ENCODE data around the gene CD300LG. TPM values are rescaled to one million over a fixed set of nuclear protein-coding genes. Genes with fewer than 3 reads are reported as not detected.
"Not testable (repeated sequence)": the region's sequence is repeated elsewhere in the genome, so short reads cannot be mapped to it uniquely, and the experiment has no call there.

The CD300LG gene
- total RNA-seq, 1 experiment from 2014 or later = not detected

DNA sequence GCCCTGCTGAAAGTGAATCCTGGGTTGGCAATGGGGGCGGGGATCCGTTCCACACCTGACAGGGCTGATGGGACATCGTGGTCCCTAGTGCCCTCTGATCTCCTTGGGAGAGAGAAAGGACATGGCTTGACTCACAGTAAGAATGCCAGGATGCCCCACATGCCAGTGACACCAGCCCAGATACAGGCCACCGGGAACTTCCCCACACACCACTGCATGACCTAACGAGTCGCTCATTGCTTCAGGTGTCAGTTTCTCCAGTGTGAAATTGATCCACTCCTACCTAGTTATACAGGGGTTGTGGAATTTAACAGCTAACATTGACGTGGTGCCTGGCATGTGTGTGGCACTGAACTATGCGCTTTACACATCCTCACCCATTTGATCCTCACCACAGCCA lies 7.5 kb downstream of the CD300LG start:
- no peak for DNase-seq (ENCODE audit: low spot score)

DNA sequence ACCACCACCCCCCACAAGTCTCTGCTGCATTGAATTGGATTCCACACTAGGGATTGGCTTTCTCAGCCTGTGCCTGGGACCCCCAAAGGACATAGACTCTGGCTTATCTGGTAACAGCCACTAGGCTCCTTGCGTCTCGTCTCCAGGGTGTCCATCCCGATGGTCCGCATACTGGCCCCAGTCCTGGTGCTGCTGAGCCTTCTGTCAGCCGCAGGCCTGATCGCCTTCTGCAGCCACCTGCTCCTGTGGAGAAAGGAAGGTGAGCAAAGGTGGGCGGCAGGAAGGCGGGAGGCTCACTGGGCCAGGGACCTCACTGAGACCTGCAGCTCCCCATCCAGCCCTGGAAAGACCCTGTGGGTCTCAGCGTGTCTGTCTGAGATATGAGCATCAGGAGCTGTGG lies 8.1 kb downstream of the CD300LG start:
- no peak for DNase-seq (ENCODE audit: low spot score)

DNA sequence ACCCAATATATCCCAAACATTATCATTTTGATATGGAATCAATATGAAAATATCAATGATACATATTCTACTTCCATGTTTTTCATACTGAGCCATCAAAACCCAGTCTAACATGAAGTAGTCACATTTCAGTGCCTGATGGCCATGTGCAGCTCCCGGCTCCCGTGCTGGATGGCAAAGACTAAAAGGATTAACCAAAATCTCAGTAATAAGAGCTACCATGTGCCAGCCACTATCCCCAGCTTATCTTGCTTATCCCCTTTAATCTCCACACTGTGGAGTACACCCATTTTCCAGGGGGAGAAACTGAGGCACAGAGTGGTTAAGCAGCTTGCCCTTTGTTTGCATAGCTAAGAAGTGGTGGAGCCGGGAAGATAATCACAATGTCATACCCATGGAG lies 9.2 kb downstream of the CD300LG start:
- DNase-seq (ENCODE audit: low spot score) = no peak

DNA sequence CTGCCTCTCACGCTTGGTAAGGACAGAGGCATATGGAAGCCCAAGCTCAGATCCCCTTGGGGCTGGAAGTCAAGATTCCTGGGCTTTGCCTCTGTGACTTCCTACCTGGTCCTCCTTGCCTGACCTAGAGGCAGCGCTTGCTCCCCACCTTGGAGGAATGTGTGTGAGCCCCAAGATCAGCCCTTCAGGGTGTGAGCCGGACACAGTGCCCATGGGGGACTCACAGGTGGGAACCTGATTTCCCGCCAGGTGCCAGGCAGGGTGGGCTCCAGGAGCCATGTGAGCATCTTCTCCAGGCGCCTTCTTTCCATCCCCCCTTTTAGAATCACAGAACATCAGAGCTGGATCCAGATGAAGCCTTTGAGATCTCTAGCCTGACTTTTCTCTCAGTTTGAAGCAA lies 10.2 kb downstream of the CD300LG start:
- no peak for DNase-seq (ENCODE audit: low spot score)

DNA sequence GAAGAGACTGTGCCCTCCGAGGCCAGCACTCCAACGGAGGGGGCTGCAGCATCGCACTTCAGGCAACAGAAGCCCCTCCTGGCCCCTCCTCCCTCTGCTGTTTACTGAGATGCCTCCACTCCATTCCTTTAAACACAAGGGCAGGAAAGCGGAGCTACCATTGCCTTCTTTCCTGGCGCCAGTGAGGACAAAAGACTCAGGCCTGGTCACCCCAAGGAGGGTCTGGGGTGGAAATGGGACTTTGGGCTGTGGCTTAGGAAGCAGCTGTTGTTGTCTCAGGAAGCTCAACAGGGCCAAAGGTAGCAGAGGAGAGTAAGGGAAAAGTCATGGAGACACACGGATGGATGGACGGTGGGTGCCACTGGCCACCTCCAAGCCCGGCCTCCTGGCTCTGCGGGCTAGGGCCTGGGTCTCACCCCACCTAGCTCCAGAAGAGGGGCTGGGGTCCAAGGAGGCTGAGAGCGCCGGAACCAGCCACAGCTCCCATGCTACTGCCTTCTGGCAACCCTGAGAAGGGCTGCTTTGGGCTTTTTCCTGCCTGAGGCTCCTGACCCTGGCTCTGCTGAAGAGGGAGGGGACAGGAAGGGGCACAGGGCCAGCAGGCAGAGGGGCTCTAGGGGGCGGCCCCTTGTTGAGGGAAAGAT lies 11.1 kb downstream of the CD300LG start:
- no peak for DNase-seq (ENCODE audit: low spot score)

DNA sequence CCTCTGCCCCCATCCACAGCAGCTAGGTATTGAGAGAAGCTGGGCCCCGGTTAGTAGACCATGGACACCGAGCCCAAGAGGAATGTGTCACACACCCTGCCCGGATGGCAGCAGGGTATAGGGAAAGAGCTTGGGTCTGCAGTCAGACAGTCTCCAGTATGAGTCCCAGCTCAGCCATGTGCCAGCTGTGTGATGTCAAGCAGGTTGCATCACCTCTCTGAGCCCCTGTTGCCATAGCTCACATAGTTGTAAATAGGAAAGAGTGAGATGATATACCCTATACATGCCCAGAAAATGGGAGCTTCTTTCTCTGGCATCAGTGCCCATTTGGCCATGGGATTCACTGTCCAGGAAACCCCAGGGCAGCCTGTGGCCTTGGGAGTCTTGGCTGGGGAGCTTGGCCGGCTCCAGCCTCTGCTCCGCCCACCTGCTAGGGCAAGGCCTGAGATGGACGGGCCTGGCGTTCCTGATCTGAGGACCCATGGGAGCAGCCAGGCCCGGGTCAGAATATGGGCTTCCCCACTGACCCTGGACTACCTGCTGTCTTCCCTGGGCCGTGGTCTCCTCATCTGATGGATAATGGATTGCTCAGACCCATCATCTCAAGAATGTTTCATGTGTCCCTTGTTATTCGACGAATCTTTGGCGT lies 13.2 kb downstream of the CD300LG start:
- no peak for DNase-seq (ENCODE audit: low spot score)

DNA sequence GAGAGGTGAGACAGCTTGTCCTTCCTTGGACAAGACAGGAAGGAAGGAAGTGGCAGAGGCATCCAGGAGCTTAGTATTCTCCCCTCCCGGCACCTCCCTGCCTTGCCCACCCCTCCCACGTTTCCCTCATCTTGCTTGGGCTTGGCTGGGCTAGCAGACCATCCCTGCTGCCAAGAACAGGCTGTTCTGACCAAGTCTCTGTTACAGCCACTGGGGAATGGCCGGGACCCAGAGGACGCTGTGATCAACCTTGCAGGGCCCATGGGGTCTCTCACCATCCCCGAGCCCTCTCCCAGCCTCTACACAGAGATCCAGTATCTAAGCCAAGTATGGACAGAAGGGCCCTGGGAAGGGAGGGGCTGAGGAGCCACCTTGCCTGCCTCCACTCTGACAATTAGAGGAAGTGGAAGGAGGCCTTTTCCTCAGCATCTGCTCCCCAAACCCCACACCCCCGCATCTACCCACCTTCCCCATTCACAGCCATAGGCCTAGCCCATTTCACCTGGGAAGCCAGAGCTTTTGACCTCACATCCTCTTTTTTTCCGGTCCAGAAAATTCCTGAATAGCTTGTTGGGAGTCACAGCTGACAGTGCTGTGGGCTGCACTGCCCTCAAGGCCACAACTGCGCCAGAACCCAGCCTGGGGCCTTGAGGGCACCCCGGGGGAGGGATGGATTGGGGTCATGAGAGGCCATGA lies 14.1 kb downstream of the CD300LG start:
- no peak for DNase-seq (ENCODE audit: low spot score)

DNA sequence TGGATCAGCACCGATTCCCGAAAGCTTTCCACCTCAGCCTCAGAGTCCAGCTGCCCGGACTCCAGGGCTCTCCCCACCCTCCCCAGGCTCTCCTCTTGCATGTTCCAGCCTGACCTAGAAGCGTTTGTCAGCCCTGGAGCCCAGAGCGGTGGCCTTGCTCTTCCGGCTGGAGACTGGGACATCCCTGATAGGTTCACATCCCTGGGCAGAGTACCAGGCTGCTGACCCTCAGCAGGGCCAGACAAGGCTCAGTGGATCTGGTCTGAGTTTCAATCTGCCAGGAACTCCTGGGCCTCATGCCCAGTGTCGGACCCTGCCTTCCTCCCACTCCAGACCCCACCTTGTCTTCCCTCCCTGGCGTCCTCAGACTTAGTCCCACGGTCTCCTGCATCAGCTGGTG lies 15.0 kb downstream of the CD300LG start:
- DNase-seq (ENCODE audit: low spot score) = no peak

DNA sequence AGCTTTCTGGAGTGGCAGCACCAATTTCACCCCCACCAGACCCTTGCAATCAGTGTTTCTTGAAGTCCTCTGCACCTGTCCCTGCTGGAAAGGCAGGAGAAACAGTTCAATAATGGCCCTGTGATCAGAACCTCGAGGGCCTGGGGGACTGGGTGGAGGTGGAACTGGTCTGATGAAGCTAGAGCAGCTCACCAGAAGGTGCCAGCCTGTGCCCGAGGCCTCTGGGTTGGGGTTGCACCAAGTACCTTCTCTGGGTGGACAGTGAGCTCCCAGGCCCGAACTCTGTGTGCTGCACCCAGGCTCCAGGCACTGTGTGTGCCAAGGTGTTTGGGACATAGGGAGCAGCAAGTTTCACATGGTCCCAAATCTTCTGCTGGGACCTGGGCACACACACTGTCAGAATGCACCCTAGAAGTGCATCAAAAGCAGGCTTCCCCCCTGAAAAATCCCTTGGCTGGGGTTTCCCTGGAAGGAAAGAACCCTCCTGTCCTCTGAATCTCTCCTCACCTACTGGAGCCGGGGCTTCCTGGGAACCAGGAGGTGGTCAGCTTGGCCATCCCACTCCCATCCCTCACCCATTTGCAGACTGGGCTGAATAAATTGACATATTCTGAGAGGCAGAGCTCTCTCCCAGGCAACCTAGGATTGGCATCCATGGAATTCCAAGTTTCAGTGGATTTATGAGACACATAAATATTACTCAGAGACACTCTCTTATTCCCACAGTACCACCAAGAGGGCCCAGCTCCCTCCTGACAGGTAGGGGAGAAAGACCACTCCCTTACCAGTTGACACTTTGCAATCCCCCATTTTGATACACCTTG lies 17.4 kb downstream of the CD300LG start:
- DNase-seq (ENCODE audit: low spot score) = no peak

DNA sequence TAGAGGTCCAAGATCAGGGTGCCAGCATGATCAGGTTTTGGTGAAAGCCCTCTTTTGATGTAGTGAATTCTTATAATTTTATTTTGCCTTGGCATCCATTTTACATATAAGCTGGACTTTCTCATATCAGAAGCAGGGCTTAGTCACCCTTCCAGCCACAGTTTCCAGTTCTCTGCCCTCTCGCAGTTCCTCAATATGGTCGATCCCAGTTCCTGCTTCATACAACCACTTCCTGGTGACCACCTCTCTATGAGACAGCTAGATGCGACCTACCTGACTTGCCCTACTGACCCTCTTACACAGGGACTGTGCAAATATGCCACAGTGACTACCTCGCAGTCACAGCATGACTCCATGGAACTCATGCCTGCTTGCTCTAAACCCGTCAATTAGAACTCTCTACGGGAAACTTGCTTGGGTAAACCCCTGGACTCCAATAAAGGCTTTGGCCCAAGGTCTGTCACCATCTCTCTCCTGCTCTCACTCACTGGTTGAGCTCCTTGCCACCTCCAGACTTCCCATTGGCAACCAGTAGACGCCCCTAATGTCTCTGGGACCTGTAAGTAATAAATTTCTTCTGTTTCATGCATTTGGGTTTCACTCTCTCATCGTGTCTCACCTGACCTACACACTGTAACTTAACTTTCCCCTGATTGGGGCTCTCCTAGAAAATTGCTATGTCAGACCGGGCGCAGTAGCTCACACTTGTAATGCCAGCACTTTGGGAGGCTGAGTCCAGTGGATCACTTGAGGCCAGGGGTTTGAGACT lies 21.4 kb downstream of the CD300LG start:
- DNase-seq (ENCODE audit: low spot score) = no peak

DNA sequence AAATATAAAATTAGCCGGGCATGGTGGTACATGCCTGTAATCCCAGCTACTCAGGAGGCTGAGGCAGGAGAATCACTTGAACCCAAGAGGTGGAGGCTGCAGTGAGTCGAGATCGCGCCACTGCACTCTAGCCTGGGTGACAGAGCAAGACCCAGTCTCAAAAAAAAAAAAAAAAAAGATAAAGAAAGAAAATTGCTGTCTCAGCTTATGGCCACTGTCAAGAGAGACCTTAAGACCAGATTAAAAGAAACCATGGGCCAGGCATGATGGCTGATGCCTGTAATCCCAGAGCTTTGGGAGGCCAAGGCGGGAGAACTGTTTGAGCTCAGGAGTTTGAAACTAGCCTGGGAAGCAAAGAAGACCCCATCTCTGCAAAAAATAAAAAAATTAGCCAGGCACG lies 22.1 kb downstream of the CD300LG start:
- not testable (repeated sequence) for DNase-seq (ENCODE audit: low spot score)

DNA sequence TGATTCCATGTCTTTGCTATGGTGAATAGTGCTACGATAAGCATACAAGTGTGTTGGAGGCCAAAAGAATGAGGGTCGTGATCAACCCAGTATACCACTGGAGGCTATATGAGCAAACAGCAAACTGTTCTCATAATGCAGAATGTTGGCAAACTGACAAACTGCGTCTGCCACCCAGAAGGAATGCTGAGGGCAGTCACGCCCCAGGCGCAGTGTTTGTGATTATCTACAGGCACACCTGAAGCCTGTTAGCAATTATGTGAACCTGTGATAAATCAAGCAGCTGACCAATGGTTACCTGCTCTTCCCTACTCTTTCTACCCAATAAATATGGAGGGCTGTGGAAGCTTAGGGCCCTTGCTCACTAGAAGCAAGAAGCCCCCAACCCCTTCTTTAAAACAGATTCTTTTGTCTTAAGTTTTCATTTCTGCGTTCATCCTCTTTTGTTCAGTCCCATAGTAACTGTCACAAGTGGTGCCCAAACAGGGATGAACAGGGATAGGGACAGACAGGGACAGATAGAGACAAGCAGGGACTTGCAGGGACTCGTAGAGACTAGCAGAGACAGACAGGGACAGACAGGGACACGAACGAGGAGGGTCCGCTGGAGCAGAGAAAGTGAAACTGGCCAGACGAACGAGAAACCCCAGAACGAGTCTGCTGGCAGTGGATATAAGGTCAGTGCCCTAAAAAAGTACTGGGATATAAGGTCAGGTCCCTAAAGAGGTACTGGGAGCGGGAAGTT lies 25.1 kb downstream of the CD300LG start:
- DNase-seq (ENCODE audit: low spot score) = no peak

DNA sequence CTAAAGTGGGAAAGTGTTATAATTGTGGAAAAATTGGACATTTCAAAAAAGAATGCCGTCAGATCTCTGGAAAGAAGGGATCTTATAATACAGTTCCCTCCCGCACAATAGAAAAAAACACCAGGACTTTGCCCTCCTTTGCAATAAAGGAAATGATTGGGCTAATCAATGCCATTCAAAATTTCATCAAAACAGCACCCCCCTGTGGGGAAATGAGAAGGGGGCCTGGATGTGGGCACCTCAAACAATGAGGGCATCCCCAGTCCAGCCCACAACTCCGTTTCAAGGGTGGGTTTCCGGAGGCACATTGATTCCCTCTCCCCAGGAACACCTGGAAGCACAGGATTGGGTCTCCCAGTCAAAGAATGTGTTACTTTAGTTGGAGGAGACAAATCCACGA lies 26.1 kb downstream of the CD300LG start:
- no peak for DNase-seq (ENCODE audit: low spot score)

DNA sequence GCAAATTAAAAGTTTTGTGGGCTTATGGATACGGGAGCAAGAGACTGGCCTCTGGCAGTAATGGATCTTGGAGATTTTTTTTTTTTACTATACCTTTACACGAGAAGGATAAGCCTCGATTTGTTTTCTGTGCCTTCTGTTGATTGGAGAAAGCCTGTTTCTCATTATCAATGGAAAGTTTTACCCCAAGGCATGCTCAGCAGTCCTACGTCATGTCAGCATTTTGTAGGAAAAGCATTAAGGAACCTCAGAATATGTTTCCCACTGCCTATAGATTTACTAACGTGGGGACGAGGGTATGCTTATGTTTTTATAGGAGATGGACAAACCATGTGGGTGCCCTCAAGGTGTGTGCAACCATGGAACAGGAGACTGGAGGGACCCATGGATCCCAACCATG lies 26.8 kb downstream of the CD300LG start:
- DNase-seq (ENCODE audit: low spot score) = no peak

DNA sequence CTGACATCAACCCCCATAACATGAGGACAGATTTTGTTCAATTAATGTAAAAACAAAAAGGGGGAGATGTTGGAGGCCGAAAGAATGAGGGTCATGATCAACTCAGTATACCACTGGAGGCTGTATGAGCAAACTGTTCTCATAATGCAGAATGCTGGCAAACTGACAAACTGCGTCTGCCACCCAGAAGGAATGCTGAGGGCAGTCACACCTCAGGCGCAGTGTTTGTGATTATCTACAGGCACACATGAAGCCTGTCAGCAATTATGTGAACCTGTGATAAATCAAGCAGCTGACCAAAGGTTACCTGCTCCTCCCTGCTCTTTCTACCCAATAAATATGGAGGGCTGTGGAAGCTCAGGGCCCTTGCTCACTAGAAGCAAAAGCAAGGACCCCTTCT lies 27.3 kb downstream of the CD300LG start:
- no peak for DNase-seq (ENCODE audit: low spot score)

DNA sequence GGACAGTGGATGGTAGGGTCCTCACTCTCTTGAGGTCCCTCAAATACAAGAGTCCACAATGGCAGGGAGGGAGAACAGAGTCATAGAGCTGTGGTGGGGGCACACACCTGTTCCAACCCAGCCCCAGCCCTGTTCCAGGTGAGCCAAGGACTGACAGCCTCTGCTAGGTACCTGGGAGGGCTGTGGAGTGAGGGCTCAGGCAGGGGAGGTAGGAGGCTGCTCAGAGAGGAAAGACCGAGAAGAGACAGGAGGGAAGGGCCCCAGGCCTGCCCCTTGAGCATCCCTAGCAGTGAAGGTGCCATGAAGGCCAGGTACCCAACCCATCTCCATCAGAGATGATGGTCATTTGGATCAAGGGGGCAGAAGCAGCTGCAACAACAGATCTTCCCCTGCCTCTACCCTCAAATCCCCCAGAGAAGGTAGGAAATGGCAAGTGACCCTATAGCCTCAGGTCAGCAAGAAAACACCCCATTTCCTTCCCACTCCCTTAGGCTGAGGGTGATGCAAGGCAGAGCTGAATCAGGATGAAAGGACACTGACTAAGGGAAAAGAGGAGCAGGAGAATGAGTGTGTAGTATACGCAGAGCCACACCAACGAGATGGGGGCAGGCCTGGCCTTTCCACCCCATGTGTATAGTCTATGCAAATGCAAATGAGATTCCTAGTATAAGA lies 28.6 kb downstream of the CD300LG start:
- no peak for DNase-seq (ENCODE audit: low spot score)

DNA sequence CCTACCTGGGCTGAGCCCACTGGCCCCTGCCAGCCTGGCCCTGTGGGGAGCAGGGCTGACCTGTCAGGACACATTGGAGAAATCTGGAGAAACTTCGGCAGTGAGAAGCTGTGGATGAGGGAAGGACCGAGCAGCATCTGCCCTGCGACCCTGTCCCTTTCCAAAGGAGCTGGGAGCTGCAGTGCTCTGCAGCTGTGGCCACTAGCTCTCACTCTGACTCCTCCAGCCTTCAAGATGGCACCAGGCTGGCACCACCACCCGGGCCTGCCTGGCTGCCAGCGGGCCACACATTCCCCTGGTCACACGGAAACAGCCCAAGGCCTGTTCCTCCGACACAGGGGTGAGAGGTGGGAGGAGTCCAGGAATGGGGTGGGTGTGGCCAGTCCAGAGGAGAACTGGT lies 30.1 kb downstream of the CD300LG start:
- DNase-seq (ENCODE audit: low spot score) = no peak

DNA sequence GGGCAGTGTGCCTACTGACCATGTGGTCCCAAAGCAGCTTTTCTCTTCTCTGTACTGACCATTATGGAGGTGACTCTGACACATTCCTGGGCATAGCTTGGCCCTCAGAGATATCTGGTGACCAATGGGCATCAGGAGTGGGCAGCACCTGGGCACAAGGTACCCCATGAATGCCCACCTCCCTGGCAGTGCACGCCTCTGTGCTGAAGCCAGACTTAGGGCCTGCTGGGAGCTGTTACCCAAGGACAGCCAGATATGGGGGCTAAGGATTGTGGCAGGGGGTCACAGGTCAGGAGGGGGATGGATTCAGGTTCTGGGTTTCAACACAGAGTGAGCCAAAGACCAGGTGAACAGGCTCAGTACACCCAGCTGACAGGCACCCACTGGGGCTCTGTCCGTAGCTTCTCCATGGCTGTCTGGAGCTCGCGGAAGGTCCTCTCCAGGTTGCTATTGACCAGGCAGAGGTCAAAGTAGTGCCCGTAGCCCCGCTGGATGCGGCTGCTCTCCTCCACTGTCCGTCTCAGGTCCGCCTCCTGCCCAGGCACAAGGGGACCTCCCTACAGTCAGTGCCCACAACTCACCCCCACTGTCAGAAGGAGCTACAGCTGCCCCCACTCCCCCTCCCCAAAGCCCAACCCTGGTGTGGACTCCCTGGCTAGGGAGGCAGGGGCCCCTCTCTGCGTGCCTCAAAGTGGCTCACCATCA lies 30.6 kb downstream of the CD300LG start:
- DNase-seq (ENCODE audit: low spot score) = no peak

DNA sequence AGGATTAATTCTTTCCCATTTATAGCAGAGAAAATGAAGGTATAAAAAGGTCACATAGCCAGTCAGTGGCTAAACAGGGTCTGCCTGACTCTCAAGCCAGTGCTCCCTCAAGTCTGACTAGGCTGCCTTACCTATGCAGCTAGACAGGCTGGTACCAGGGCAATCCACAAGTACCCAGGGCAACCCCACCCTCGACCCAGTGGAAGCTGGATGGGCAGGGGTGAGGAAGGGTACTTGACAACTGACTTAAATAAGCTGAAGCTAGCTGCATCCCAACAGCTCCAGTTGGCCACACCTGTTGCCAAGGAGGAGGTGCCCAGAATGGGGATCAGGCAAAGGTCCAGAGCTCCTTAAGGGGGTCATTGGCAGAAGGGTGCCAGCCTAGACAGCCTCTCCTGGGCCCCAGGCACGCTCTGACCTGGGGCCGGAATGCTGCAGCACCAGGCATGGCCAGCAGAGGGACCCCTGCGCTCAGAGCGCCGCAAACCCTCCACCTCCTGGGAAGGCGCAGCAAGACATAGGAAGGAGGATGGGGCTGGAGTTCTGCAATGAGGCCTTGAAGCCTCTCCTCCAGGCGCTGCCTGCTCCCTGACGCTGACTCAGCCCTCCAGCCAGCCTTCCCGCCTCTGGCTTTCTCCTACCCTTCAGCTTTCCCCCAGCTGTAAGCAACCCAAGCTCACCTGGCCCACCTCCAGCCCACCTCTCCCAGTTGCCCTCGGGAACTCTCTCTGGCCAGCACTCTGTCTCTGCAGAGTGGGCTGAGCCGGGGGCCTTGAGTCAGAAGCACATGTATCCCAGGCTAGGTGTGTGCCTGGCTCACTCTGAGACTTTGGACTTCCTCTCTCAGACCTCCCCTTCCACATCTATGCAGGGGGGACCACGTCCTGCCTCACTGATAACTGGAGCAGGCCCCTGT lies 31.5 kb downstream of the CD300LG start:
- peak; percentile 85 for DNase-seq (ENCODE audit: low spot score)

All from A172 (cell line).